ENCODE results near the gene AFAP1.

AFAP1 gene

DNA sequence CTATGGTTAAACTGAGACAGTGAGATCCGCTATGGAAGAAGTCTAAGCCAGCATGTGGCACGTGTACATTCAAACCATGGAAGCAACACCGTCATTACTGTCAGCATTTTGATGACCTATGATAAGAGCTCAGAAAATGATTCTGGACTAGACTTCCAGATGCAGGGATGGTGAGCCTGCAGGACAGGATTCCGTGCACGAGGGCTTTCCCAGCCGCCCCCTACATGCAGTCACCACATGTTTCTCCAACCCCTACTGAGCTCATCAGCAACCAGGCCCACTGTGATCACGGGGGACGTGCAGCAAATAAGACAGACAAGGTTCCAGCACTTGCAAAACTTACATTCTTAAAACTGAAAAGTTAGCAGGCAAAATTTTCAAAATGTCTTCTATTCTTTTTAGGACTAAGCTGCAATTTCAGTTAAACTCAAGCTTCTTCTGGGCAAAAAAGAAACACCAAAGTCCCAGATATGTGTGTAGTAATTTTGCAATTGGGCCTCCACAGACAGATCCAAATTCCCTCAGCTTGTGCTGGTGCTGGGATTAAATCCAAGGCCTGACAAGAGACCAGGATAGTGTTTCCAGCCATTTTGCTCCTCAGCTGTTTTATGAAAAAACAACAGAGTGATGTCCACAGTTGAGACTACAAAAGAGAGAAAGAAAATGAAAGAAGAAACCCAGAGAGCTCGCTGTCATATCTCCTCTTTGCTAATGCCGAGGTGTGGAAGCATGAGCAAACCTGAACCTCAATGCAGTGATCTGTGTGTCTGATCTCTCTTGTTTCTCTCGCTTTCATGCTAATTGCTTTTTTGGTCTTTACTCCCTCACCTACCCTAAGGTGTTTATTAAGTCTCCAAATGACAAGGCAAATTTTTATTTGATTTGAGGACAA, 118.2 kb downstream of the AFAP1 start:
- DNase-seq (ENCODE audit: low read depth, low spot score), result no peak

GRCh38 chr4:7820031-7820818, 119.4 kb downstream of the AFAP1 start:
- no peak for DNase-seq (ENCODE audit: low read depth, low spot score)

DNA sequence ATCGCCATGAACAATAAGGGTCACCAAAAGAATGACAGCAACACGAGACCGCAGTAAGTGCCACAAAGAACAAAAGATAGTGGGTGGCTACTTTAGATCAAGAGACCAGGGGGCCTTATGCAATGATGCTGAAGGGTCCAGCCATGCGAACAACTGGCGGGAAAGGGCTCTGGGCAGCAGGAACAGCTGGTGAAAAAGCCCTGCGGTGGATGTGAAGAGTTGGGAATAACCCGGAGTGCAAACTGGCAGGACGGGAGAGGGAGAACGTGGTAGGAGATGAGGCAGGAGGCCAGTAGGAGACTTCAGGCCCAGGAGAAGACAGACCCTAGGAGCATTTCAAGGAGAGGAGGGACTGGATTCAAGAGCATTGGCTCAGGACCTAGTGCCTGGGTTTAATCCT, 120.2 kb downstream of the AFAP1 start:
- no peak for DNase-seq (ENCODE audit: low read depth, low spot score)

- DNase-seq (ENCODE audit: low read depth, low spot score), result no peak
Observed at GRCh38 chr4:7818399-7818911, 121.2 kb downstream of the AFAP1 start.

- no peak for DNase-seq (ENCODE audit: low read depth, low spot score)
Observed at GRCh38 chr4:7817877-7818398, 121.7 kb downstream of the AFAP1 start.

GRCh38 chr4:7816771-7817170, 122.9 kb downstream of the AFAP1 start:
- no peak for DNase-seq (ENCODE audit: low read depth, low spot score)

DNA sequence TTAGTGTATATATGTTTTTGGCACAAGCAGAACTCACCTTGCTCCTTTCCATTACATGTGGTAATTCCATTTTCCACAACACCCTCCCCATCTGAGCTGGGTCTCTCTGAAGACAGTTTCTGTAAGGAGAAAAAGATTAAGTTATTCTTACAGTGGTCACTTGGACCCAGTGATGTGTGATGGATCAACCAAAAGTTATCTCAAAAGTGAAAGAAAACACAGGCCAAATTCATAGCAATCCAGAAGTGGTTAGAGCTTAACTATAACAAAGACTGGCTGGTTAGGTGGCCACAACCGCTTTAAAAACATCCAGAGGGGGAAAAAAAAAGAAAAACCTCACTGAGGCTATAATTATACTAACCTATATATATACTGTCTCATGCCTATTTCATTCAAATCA, 123.7 kb downstream of the AFAP1 start:
- no peak for DNase-seq (ENCODE audit: low read depth, low spot score)

GRCh38 chr4:7815562-7815961, 124.1 kb downstream of the AFAP1 start:
- DNase-seq (ENCODE audit: low read depth, low spot score), result no peak

GRCh38 chr4:7814451-7814850, 125.2 kb downstream of the AFAP1 start:
- DNase-seq (ENCODE audit: low read depth, low spot score), result no peak

DNA sequence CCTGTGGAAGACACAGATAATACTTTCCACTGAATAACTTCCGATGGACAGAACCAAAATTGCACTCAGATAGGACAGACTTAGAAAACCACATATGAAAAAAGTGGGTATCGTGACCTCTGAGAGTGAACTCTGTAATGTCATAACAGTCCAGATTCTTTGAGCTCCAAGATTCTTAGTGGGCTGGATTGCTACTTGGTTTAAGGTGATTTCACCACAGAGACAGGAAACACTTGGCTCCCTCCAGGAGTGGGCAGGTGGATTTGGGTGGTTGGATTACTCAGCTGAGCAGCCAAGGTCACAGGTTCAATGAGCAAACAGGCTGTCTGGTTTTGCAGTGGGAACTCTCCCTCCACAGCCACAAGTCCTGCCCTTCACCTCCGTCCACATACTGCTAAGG, 126.0 kb downstream of the AFAP1 start:
- DNase-seq (ENCODE audit: low read depth, low spot score), result no peak

GRCh38 chr4:7812921-7813320, 126.7 kb downstream of the AFAP1 start:
- no peak for DNase-seq (ENCODE audit: low read depth, low spot score)

- no peak for DNase-seq (ENCODE audit: low read depth, low spot score)
Observed at GRCh38 chr4:7812231-7812857, 127.3 kb downstream of the AFAP1 start.

GRCh38 chr4:7811536-7812191, 128.0 kb downstream of the AFAP1 start:
- no peak for DNase-seq (ENCODE audit: low read depth, low spot score)

DNA sequence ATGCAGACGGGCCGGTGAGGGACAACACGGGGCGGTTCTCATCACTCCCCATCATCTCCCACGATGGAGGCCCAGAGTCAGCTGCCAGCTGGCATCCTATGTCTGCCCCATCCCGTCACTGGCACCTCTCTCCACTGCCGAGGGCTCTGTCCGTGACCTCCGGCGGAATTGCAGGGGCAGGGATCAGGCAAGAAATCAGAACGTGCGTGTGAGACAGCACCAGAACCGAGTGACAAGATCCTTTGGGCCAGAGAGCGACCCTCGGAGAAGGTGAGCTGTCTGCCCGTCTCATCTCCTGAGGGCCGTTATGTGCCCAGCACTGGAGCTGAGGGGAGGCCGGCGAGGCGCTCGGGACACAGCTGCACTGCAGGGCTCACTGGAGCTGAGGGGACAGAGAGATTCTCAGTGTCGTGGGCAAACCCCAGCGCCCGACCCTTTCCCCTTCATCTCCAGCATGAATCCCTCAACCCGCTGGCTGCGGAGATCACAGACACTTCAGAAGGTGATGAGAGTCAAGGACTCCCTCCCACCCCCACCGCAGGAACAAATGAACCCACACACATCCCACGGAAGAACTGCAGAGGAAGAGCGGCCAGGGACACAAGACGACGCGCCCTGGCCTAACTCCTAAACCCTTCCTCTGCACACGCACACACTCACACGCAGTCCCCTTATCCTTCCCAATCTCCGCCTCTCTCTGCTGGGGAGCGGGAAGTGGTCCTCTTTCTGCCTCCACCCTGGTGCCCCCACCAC, 128.7 kb downstream of the AFAP1 start:
- no peak for DNase-seq (ENCODE audit: low read depth, low spot score)

- DNase-seq (ENCODE audit: low read depth, low spot score), result no peak
Observed at GRCh38 chr4:7808752-7809151, 130.9 kb downstream of the AFAP1 start.

DNA sequence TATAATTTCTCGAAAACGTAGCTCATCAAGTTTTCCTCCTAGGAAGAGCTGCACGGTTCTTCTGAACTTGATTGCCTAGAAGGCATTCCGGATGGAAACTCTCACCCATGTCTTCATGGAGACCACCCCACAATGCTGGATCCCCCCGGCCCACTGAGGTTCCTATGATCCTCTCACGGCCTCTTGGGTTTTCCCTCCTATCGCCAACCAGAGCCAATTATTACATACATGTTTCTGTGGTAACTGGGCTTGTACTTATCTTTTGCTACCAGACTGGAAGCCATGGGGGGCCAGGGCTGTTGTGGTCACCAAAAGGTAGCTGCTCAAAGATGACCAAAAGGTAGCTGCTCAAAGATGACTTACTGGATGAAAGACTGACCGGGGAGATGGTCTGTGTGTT, 131.5 kb downstream of the AFAP1 start:
- no peak for DNase-seq (ENCODE audit: low read depth, low spot score)

DNA sequence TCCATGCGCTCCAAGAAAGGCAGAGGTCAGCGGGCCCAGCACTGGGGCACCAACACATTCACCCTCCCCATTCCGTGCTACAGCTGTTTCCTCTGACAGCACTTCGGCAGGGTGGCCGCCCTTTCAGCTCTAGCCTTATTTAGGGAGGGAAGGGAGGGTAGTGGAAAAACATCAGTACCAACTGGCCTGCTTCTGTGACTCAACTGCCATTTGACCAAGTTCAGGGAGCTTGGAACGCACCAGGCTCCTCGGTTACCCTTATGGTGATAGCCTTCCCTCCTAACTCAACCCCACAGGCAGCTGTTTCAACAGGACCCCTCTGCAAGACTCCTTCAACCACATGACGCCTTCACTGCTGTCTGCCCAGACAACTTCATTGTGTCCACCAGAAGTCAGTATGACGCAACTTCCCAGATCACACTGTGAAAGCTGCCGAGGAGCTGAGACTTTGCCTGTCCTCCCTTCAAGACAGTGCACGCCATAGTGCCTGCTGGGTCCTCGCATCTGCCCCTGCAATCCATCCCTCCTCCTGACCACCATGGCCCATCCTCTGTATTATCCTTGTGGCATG, 132.2 kb downstream of the AFAP1 start:
- DNase-seq (ENCODE audit: low read depth, low spot score), result no peak

DNA sequence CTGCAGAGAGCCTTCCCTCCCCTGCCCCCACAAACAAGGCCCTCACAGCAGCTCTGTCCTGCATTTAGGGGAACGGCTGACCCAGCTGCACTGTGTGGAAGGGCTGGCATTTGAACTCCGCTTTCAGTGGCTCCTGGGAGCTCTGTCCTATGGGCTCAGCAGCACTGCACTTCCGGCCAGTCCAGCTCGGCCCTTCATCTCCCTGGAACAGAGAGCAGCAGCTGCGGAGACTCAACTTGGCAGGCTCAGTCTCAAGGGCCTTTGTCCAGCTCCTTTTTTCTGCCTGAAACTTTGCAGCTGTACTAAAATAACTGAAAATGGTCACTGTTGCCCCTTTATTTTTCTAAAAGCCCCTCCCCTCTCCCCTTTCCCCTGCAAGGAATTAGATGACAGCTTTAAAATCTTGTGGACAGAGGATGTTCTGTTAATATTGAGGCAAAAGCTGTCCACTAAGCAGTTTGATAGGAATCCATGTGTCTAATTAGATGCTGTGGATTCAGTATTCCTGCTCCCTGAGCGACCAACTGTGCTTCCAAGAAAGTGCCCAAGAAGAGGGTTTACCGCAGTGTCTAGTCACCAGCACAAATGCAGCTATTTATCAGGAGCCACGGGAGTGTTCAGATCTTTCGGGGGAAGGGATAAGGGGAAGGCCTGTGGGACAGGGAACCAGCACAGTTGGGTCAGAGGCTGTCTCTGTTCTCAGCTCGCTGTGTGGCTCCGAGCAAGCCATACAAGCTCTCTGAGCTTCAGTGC, 133.1 kb downstream of the AFAP1 start:
- no peak for DNase-seq (ENCODE audit: low read depth, low spot score)

DNA sequence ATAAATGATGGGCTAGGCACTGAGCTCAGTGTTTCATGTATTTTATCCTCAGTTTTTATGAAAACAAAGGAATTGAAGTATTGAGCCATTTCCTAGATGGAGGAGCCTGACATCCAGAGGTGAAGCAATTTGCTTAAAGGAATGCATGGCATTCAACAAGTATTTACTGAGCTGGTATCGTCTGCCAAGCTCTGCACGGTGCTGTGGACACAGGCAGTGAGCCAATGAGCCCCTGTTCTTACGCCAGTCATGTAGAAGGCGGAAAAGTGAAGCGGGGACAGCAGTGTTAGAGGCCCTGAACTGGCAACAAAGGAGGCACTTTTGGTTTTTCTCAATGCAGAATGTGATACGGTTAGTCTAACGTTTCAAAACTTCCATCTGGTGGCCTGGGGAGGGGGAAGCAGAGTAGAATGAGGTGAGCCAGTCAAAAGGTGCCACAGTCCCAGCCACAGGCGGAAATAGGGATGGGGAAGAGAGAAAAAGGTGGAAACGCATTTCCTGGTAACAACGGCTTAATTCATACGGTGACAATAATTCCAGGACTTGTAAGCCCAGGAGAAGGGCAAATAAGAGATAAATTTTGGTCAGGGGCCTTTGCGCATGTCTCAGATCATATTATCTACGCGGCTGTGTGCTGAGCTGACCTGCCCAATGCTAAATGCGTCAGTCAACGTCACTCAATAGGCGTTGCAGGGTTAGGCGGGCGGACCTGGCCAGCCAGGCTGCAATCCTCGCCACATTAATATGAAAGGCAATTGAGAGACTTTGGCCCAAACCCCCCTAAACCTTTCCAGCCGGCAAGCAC, 133.9 kb downstream of the AFAP1 start:
- no peak for DNase-seq (ENCODE audit: low read depth, low spot score)

All from iPS DF 19.7 (cell line).